CD4-positive, alpha-beta T cell (primary cell): Measurements from ENCODE around the gene TTC8. TPM values are rescaled to one million over a fixed set of nuclear protein-coding genes. Genes with fewer than 3 reads are reported as not detected.

Source experiments
- ATAC-seq: fragments of 200-7000 bp; cut with Tn5 transposase; one replicate; pipeline ENCODE4 v1.10.0; 2022; ENCODE audit warnings: mild to moderate bottlenecking; ENCODE audit not compliant: poor library complexity
- CTCF ChIA-PET: fragments of 350-600 bp; sonication (Branson Sonifier 250); formaldehyde crosslinking; loops from one replicate; lab custom pipeline; 2021; ENCODE audit warnings: antibody characterized with exemption, inconsistent platforms; lab: Charles Lee
- POLR2A ChIA-PET: fragments of 350-600 bp; sonication (Branson Sonifier 250); formaldehyde crosslinking; loops from one replicate; lab custom pipeline; 2021; ENCODE audit warnings: antibody characterized with exemption, inconsistent platforms; lab: Charles Lee
- DNase-seq, 14 experiments: peaks; one replicate each; pipeline ENCODE4 v3.0.0-alpha.2; 2013 to 2020; ENCODE audit warnings: mixed read lengths in 2 of 14
- H3K27ac ChIP-seq, 2 donors: one replicate each; pipeline versions ENCODE4 v1.5.1 to v1.7.0; 2013; ENCODE audit warnings: low read length in 2 of 2, low read depth in 1 of 2, mild to moderate bottlenecking in 1 of 2
- H3K27me3 ChIP-seq, 2 experiments: 1 replicate in 1 of 2; 2 replicates in 1 of 2; pipeline versions ENCODE4 v1.6.1 to v1.7.0; 2013; ENCODE audit warnings: low read length in 2 of 2, control low read depth in 1 of 2, mild to moderate bottlenecking in 1 of 2, moderate library complexity in 1 of 2; ENCODE audit not compliant: insufficient read depth in 2 of 2, control insufficient read depth in 1 of 2
- H3K36me3 ChIP-seq: one replicate; pipeline ENCODE4 v1.6.1; 2013; ENCODE audit warnings: low read length, control low read depth; ENCODE audit not compliant: insufficient read depth
- H3K4me1 ChIP-seq: one replicate; pipeline ENCODE4 v1.6.1; 2013; ENCODE audit warnings: low read length, control low read depth; ENCODE audit not compliant: insufficient read depth
- H3K4me3 ChIP-seq: one replicate; pipeline ENCODE4 v1.5.1; 2013; ENCODE audit warnings: mild to moderate bottlenecking, low read length, moderate library complexity
- H3K9me3 ChIP-seq, 2 experiments: 1 replicate in 1 of 2; 2 replicates in 1 of 2; pipeline versions ENCODE4 v1.6.1 to v1.7.0; 2013; ENCODE audit warnings: low read length in 2 of 2, mild to moderate bottlenecking in 2 of 2, control low read depth in 1 of 2, moderate library complexity in 1 of 2; ENCODE audit not compliant: control insufficient read depth in 1 of 2, insufficient read depth in 1 of 2
- H3K27ac Mint-ChIP-seq: one replicate; pipeline ENCODE4 v1.8.0; 2020; ENCODE audit warnings: mixed read lengths
- H3K27me3 Mint-ChIP-seq: one replicate; pipeline ENCODE4 v1.8.0; 2021; ENCODE audit warnings: mixed read lengths
- H3K36me3 Mint-ChIP-seq: one replicate; pipeline ENCODE4 v1.8.0; 2021; ENCODE audit warnings: low read depth, mixed read lengths
- H3K4me1 Mint-ChIP-seq: one replicate; pipeline ENCODE4 v1.8.0; 2021; ENCODE audit warnings: low read depth, mixed read lengths
- H3K4me3 Mint-ChIP-seq: one replicate; pipeline ENCODE4 v1.8.0; 2020; ENCODE audit warnings: mild to moderate bottlenecking, mixed read lengths
- H3K9me3 Mint-ChIP-seq: one replicate; pipeline ENCODE4 v1.8.0; 2020; ENCODE audit warnings: mixed read lengths
- CTCF ChIP-seq: fragments of 200-600 bp; IDR thresholded peaks from one replicate; pipeline ENCODE4 v1.8.0; 2022; ENCODE audit warnings: antibody characterized with exemption, mild to moderate bottlenecking
- intact Hi-C, 2 experiments: fragments of 100-400 bp; cut with DNase I in 1 of 2; cut with micrococcal nuclease in 1 of 2; formaldehyde crosslinking; loops; one replicate each; pipeline versions ENCODE4 v1.15.1 to v1.9.0; 2023 to 2025; cut with DNase I, micrococcal nuclease
- polyA plus RNA-seq, 2 donors: library from polyadenylated mRNA; unstranded; fragments of 120-200 nt; gene quantifications; one replicate each; pipeline ENCODE4 v1.2.1, GENCODE V29; 2013
- total RNA-seq, 174 experiments: library from RNA in 2 of 174; stranded (reverse) in 2 of 174; gene quantifications; one replicate each; pipeline ENCODE4 v1.2.3 and lab custom pipeline; 2021 to 2026

TTC8 gene
- total RNA-seq (1 to 10 TPM; 1.6 to 2.1 TPM), total RNA-seq (lab: John Stamatoyannopoulos, UW) (0.15 to 7.7 (median 3.0) reads per million in 172 experiments)
- 2.3 TPM for polyA plus RNA-seq (2013, experiment 1 of 2)
- 2.3 TPM for polyA plus RNA-seq (2013, experiment 2 of 2)

- POLR2A ChIA-PET = interaction anchor here (0.8 to 2.0 kb wide), 5 partner anchors 10 to 1558 kb away, joined by 3 to 20 read pairs (median 6); partner anchors contain the start of gene EML5
- H3K27ac ChIP-seq = peak within 1 kb of the TSS; percentile 56 to 90
- intact Hi-C loops = loop anchor here (2.0 to 10.0 kb wide), 4 partner anchors 34 to 1130 kb away; partner anchors contain the start of genes EFCAB11 (in 1 of the 2), FOXN3 (in 1 of the 2), PTPN21 (in 1 of the 2) and TDP1 (in 1 of the 2)
- H3K27me3 ChIP-seq = no peaks in the 10 kb centered on the region
- Mint-ChIP-seq H3K27me3 (peaks cover 11% of the 10 kb centered on the region), H3K4me1 (peaks cover 7% of the 10 kb centered on the region), H3K4me3 (peak within 1 kb of the TSS; percentile 86), H3K27ac (peak within 1 kb of the TSS; percentile 96), H3K9me3 (no peaks in the 10 kb centered on the region), H3K36me3 (no peaks in the 10 kb centered on the region)
- H3K4me3 ChIP-seq = peak within 1 kb of the TSS; percentile 83
- H3K9me3 ChIP-seq = no peaks in the 10 kb centered on the region
- DNase-seq (peak; percentile 75 to 92 (median 82)), ATAC-seq (peak; percentile 96)
- TF ChIP-seq CTCF = no peak
- peaks cover 7% of the 10 kb centered on the region for H3K4me1 ChIP-seq
- H3K36me3 ChIP-seq = no peaks in the 10 kb centered on the region
- CTCF ChIA-PET = interaction anchor here (1.3 kb wide), 1 partner anchor 14 kb away, joined by 4 read pairs; no protein-coding TSS in a partner anchor
Measured at GRCh38 chr14:88824314-88825077, at the start of gene TTC8. Gene TTC8, plus strand, starts transcription at chr14:88824651. Its CDS starts 57 bp downstream, at chr14:88824708.

- DNase-seq (no peak), ATAC-seq (no peak)
- no peak for TF ChIP-seq CTCF
- no peak overlapping the region for H3K4me3 ChIP-seq
- peaks cover 0 to 4% of the 10 kb centered on the region in 2 experiments for H3K9me3 ChIP-seq
- H3K4me1 ChIP-seq = no peaks in the 10 kb centered on the region
- ChIA-PET POLR2A (no interaction called here), CTCF (no interaction called here)
- Mint-ChIP-seq H3K4me1 (no peaks in the 10 kb centered on the region), H3K9me3 (peaks cover 3% of the 10 kb centered on the region), H3K4me3 (no peak overlapping the region), H3K36me3 (peaks cover 13% of the 10 kb centered on the region), H3K27ac (no peak overlapping the region), H3K27me3 (peaks cover 3% of the 10 kb centered on the region)
- intact Hi-C loops = no loop called here
- peaks cover 0 to 2% of the 10 kb centered on the region in 2 experiments for H3K27me3 ChIP-seq
- H3K36me3 ChIP-seq = no peaks in the 10 kb centered on the region
- H3K27ac ChIP-seq = no peak overlapping the region
Measured at GRCh38 chr14:88775532-88775931, 48.9 kb upstream of the TTC8 start.

- no peaks in the 10 kb centered on the region for H3K4me1 ChIP-seq
- peaks cover 10% of the 10 kb centered on the region for H3K4me1 Mint-ChIP-seq
- POLR2A ChIA-PET = no interaction called here
- no peak for TF ChIP-seq CTCF
- peaks cover 11% of the 10 kb centered on the region in 2 experiments for H3K9me3 ChIP-seq
- H3K27ac Mint-ChIP-seq = no peak overlapping the region
- no peak overlapping the region for H3K4me3 ChIP-seq
- peaks cover 0 to 3% of the 10 kb centered on the region in 2 experiments for H3K27me3 ChIP-seq
- no peak overlapping the region for H3K4me3 Mint-ChIP-seq
- peaks cover 13% of the 10 kb centered on the region for H3K9me3 Mint-ChIP-seq
- CTCF ChIA-PET = no interaction called here
- H3K36me3 ChIP-seq = no peaks in the 10 kb centered on the region
- peaks cover 26% of the 10 kb centered on the region for H3K36me3 Mint-ChIP-seq
- H3K27ac ChIP-seq = no peak overlapping the region
- no peak for ATAC-seq
- peaks cover 4% of the 10 kb centered on the region for H3K27me3 Mint-ChIP-seq
- no peak for DNase-seq
- intact Hi-C loops = no loop called here
Measured at GRCh38 chr14:88785911-88786310, 38.5 kb upstream of the TTC8 start.
